Colonic mucosa (tissue), 4 donors: ENCODE data around the gene MCTP2. TPM values are rescaled to one million over a fixed set of nuclear protein-coding genes. Genes with fewer than 3 reads are reported as not detected.

Experiments
- DNase-seq: peaks from one replicate; pipeline ENCODE4 v3.0.0-alpha.2; 2020
- H3K27ac ChIP-seq: fragments of 200-600 bp; one replicate; pipeline ENCODE4 v1.8.0; 2021
- H3K27me3 ChIP-seq: fragments of 200-600 bp; one replicate; pipeline ENCODE4 v1.8.0; 2021
- H3K36me3 ChIP-seq: fragments of 200-600 bp; one replicate; pipeline ENCODE4 v1.8.0; 2021
- H3K4me1 ChIP-seq: fragments of 200-600 bp; one replicate; pipeline ENCODE4 v1.8.0; 2021; ENCODE audit warnings: mild to moderate bottlenecking
- H3K4me3 ChIP-seq: fragments of 200-600 bp; one replicate; pipeline ENCODE4 v1.8.0; 2021
- H3K9ac ChIP-seq, 2 donors: one replicate each; pipeline ENCODE4 v1.7.0; 2013; ENCODE audit warnings: control low read depth in 2 of 2, low read depth in 2 of 2, low read length in 2 of 2
- H3K9me3 ChIP-seq: fragments of 200-600 bp; one replicate; pipeline ENCODE4 v1.8.0; 2021
- CTCF ChIP-seq: fragments of 200-600 bp; IDR thresholded peaks from one replicate; pipeline ENCODE4 v1.8.0; 2022; ENCODE audit warnings: antibody characterized with exemption, mild to moderate bottlenecking
- intact Hi-C: fragments of 100-400 bp; cut with DNase I; formaldehyde crosslinking; loops from one replicate; pipeline ENCODE4 v1.14.1; 2022
- total RNA-seq, 2 donors: library from RNA; stranded (reverse); fragmentation: NEBNext Ultra II Directional in 1 of 2; extraction: Animal tissue kit (Norgen Biotek cat#: 25700) in 1 of 2; gene quantifications; one replicate each; pipeline ENCODE4 v1.2.1, GENCODE V29; 2021
- donor health status: healthy.
- donor health status: DM: no; HTN: no; CAD: no.
- donor health status: DM: no; HTN: no; CAD: no.

Gene MCTP2
- total RNA-seq, 2 donors from 2014 or later, result 56.4 to 88.3 TPM

- no peak for TF ChIP-seq CTCF
- Histone ChIP-seq H3K9ac (no peak overlapping the region), H3K9me3 (no peaks in the 10 kb centered on the region), H3K36me3 (no peaks in the 10 kb centered on the region), H3K4me3 (no peak overlapping the region), H3K27ac (no peak overlapping the region), H3K4me1 (no peaks in the 10 kb centered on the region), H3K27me3 (no peaks in the 10 kb centered on the region)
- intact Hi-C loops, result no loop called here
- DNase-seq, result no peak
These were observed 214.3 kb downstream of the MCTP2 start for GRCh38 chr15:94445566-94446160.

GRCh38 chr15:94446441-94446840 lies 215.1 kb downstream of the MCTP2 start:
- Histone ChIP-seq H3K36me3 (no peaks in the 10 kb centered on the region), H3K4me3 (no peak overlapping the region), H3K27ac (no peak overlapping the region), H3K9ac (no peak overlapping the region), H3K9me3 (no peaks in the 10 kb centered on the region), H3K27me3 (no peaks in the 10 kb centered on the region), H3K4me1 (no peaks in the 10 kb centered on the region)
- no peak for DNase-seq
- intact Hi-C loops, result no loop called here
- no peak for TF ChIP-seq CTCF

- no peak overlapping the region for H3K4me3 ChIP-seq
These were observed 220.1 kb downstream of the MCTP2 start for GRCh38 chr15:94451466-94451865.

GRCh38 chr15:94453227-94453988 lies 222.0 kb downstream of the MCTP2 start:
- H3K27ac ChIP-seq, result no peak overlapping the region
- no peaks in the 10 kb centered on the region for H3K4me1 ChIP-seq
- no peak overlapping the region for H3K9ac ChIP-seq
- H3K9me3 ChIP-seq, result no peaks in the 10 kb centered on the region
- DNase-seq, result no peak
- intact Hi-C loops, result no loop called here
- no peak for TF ChIP-seq CTCF
- H3K4me3 ChIP-seq, result no peak overlapping the region
- no peaks in the 10 kb centered on the region for H3K36me3 ChIP-seq
- H3K27me3 ChIP-seq, result no peaks in the 10 kb centered on the region

More at GRCh38 chr15:94451466-94451865, 220.1 kb downstream of the MCTP2 start:
- Histone ChIP-seq H3K36me3 (no peaks in the 10 kb centered on the region), H3K4me1 (no peaks in the 10 kb centered on the region), H3K9me3 (no peaks in the 10 kb centered on the region), H3K27ac (no peak overlapping the region), H3K9ac (no peak overlapping the region), H3K27me3 (no peaks in the 10 kb centered on the region)
- intact Hi-C loops, result no loop called here
- no peak for DNase-seq
- no peak for TF ChIP-seq CTCF

- H3K36me3 ChIP-seq, result no peaks in the 10 kb centered on the region
- H3K27me3 ChIP-seq, result no peaks in the 10 kb centered on the region
- no peaks in the 10 kb centered on the region for H3K4me1 ChIP-seq
- H3K27ac ChIP-seq, result no peak overlapping the region
- H3K9ac ChIP-seq, result no peak overlapping the region
- no peak overlapping the region for H3K4me3 ChIP-seq
- intact Hi-C loops, result no loop called here
- no peak for DNase-seq
- no peak for TF ChIP-seq CTCF
- H3K9me3 ChIP-seq, result no peaks in the 10 kb centered on the region
These were observed 223.9 kb downstream of the MCTP2 start for GRCh38 chr15:94455297-94455696.
